ENCODE results near the gene BMP8B.
A peak's percentile ranks its signal among the peaks of the same experiment; 100 is the strongest.
"Not testable (repeated sequence)": the region's sequence is repeated elsewhere in the genome, so short reads cannot be mapped to it uniquely, and the experiment has no call there.

BMP8B gene

GRCh38 chr1:39798859-39799769, 10.4 kb upstream of the BMP8B start:
- ChIA-PET POLR2A (interaction anchor here (0.6 to 1.9 kb wide), 2 partner anchors 10 to 591 kb away, joined by 4 to 8 read pairs (median 6); partner anchors contain the start of gene BMP8B), CTCF (interaction anchor here (0.6 to 4.2 kb wide), 27 partner anchors 8 to 663 kb away, joined by 3 to 35 read pairs (median 4); partner anchors contain the start of gene MYCL)
- TF ChIP-seq PRDM10 (tag by site-specific recombination; IDR thresholded peaks at IDR 0.05) (peak; percentile 98), WT1 (tag by site-specific recombination; IDR thresholded peaks at IDR 0.05) (peak; percentile 56), KLF7 (tag by site-specific recombination; IDR thresholded peaks at IDR 0.05; ENCODE audit: borderline replicate concordance) (peak; percentile 96), GLIS2 (tag by site-specific recombination; IDR thresholded peaks at IDR 0.05) (peak; percentile 66), KLF1 (tag by site-specific recombination; IDR thresholded peaks at IDR 0.05) (peak; percentile 55; the same call in 1 of the 2 replicates), ZNF660 (tag by site-specific recombination; IDR thresholded peaks at IDR 0.05) (0 out of 2 replicates have a peak, but pooled peaks have one; percentile 15), SP3 (tag by site-specific recombination; IDR thresholded peaks at IDR 0.05) (peak; percentile 42), SP7 (tag by site-specific recombination; IDR thresholded peaks at IDR 0.05) (peak; percentile 28), KLF8 (tag by site-specific recombination; IDR thresholded peaks at IDR 0.05) (peak; percentile 63; the same call in 1 of the 2 replicates), ZBTB20 (tag by site-specific recombination; IDR thresholded peaks at IDR 0.05) (0 out of 2 replicates have a peak, but pooled peaks have one; percentile 4), ZNF324 (tag by site-specific recombination; IDR thresholded peaks at IDR 0.05) (0 out of 2 replicates have a peak, but pooled peaks have one; percentile 18), ZSCAN30 (tag by site-specific recombination; IDR thresholded peaks at IDR 0.05) (0 out of 2 replicates have a peak, but pooled peaks have one; percentile 9), SP2 (tag by site-specific recombination; IDR thresholded peaks at IDR 0.05) (peak; percentile 27), KLF10 (tag by site-specific recombination; IDR thresholded peaks at IDR 0.05) (peak; percentile 64), ZNF692 (tag by site-specific recombination; IDR thresholded peaks at IDR 0.05) (peak; percentile 27; the same call in 1 of the 2 replicates)
- TF ChIP-seq, protein P1, sequence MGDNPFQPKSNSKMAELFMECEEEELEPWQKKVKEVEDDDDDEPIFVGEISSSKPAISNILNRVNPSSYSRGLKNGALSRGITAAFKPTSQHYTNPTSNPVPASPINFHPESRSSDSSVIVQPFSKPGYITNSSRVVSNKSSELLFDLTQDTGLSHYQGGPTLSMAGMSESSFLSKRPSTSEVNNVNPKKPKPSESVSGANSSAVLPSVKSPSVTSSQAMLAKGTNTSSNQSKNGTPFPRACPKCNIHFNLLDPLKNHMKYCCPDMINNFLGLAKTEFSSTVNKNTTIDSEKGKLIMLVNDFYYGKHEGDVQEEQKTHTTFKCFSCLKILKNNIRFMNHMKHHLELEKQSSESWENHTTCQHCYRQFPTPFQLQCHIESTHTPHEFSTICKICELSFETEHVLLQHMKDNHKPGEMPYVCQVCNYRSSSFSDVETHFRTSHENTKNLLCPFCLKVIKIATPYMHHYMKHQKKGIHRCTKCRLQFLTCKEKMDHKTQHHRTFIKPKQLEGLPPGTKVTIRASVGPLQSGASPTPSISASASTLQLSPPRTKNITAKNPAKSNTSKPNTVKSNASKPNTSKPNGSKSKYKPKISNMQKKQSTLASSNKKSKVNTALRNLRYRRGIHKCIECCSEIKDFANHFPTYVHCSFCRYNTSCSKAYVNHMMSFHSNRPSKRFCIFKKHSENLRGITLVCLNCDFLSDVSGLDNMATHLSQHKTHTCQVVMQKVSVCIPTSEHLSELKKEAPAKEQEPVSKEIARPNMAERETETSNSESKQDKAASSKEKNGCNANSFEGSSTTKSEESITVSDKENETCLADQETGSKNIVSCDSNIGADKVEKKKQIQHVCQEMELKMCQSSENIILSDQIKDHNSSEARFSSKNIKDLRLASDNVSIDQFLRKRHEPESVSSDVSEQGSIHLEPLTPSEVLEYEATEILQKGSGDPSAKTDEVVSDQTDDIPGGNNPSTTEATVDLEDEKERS (tag by site-specific recombination; IDR thresholded peaks at IDR 0.05), result 0 out of 2 replicates have a peak, but pooled peaks have one; percentile 3
- TF ChIP-seq, protein P2, sequence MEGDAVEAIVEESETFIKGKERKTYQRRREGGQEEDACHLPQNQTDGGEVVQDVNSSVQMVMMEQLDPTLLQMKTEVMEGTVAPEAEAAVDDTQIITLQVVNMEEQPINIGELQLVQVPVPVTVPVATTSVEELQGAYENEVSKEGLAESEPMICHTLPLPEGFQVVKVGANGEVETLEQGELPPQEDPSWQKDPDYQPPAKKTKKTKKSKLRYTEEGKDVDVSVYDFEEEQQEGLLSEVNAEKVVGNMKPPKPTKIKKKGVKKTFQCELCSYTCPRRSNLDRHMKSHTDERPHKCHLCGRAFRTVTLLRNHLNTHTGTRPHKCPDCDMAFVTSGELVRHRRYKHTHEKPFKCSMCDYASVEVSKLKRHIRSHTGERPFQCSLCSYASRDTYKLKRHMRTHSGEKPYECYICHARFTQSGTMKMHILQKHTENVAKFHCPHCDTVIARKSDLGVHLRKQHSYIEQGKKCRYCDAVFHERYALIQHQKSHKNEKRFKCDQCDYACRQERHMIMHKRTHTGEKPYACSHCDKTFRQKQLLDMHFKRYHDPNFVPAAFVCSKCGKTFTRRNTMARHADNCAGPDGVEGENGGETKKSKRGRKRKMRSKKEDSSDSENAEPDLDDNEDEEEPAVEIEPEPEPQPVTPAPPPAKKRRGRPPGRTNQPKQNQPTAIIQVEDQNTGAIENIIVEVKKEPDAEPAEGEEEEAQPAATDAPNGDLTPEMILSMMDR (tag by site-specific recombination; IDR thresholded peaks at IDR 0.05), result peak; percentile 38; the same call in 1 of the 2 replicates
- TF ChIP-seq, protein P3, sequence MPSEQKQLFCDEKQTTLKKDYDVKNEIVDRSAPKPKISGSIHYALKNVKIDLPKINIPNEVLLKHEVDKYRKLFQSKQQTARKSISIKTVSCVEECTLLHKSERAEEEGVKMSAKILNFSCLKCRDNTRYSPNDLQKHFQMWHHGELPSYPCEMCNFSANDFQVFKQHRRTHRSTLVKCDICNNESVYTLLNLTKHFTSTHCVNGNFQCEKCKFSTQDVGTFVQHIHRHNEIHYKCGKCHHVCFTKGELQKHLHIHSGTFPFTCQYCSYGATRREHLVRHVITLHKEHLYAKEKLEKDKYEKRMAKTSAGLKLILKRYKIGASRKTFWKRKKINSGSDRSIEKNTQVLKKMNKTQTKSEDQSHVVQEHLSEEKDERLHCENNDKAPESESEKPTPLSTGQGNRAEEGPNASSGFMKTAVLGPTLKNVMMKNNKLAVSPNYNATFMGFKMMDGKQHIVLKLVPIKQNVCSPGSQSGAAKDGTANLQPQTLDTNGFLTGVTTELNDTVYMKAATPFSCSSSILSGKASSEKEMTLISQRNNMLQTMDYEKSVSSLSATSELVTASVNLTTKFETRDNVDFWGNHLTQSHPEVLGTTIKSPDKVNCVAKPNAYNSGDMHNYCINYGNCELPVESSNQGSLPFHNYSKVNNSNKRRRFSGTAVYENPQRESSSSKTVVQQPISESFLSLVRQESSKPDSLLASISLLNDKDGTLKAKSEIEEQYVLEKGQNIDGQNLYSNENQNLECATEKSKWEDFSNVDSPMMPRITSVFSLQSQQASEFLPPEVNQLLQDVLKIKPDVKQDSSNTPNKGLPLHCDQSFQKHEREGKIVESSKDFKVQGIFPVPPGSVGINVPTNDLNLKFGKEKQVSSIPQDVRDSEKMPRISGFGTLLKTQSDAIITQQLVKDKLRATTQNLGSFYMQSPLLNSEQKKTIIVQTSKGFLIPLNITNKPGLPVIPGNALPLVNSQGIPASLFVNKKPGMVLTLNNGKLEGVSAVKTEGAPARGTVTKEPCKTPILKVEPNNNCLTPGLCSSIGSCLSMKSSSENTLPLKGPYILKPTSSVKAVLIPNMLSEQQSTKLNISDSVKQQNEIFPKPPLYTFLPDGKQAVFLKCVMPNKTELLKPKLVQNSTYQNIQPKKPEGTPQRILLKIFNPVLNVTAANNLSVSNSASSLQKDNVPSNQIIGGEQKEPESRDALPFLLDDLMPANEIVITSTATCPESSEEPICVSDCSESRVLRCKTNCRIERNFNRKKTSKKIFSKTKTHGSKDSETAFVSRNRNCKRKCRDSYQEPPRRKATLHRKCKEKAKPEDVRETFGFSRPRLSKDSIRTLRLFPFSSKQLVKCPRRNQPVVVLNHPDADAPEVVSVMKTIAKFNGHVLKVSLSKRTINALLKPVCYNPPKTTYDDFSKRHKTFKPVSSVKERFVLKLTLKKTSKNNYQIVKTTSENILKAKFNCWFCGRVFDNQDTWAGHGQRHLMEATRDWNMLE (tag by site-specific recombination; conservative IDR thresholded peaks at IDR 0.05; ENCODE audit: low read depth), result peak; percentile 65

More at GRCh38 chr1:39798859-39799769, 10.4 kb upstream of the BMP8B start:
- H3K4me1 ChIP-seq (ENCODE audit: control insufficient read depth, insufficient read depth, low read length); H3K4me3 ChIP-seq (ENCODE audit: low read depth, low read length); H3K27ac ChIP-seq (ENCODE audit: extremely low read depth, low read depth, low read length); H3K9me3 ChIP-seq (ENCODE audit: control insufficient read depth, insufficient read depth, low read depth, low read length); H3K36me3 ChIP-seq (ENCODE audit: control insufficient read depth in 2 of 2, insufficient read depth in 1 of 2, low read length in 2 of 2): not testable (repeated sequence)
